A673 (cell line): ENCODE data around the gene CD200R1L.

Experiments
- EZH2 ChIP-seq: fragments of 200-600 bp; sonication (generic); IDR thresholded peaks from 2 replicates; pipeline ENCODE4 v1.6.1; 2017; ENCODE audit warnings: borderline replicate concordance, low read depth, mild to moderate bottlenecking, mixed read lengths, antibody characterized with exemption, low read length; ENCODE audit not compliant: poor library complexity, severe bottlenecking
- TF ChIP-seq, protein P1 (sequence below): fragments of 300-800, 200-600 bp; sonication (generic); conservative IDR thresholded peaks from 2 replicates; pipeline ENCODE4 v1.5.1; 2017; ENCODE audit warnings: low read depth, mild to moderate bottlenecking, antibody characterized with exemption, low read length, moderate library complexity, mixed read lengths

- TF ChIP-seq, protein P1, sequence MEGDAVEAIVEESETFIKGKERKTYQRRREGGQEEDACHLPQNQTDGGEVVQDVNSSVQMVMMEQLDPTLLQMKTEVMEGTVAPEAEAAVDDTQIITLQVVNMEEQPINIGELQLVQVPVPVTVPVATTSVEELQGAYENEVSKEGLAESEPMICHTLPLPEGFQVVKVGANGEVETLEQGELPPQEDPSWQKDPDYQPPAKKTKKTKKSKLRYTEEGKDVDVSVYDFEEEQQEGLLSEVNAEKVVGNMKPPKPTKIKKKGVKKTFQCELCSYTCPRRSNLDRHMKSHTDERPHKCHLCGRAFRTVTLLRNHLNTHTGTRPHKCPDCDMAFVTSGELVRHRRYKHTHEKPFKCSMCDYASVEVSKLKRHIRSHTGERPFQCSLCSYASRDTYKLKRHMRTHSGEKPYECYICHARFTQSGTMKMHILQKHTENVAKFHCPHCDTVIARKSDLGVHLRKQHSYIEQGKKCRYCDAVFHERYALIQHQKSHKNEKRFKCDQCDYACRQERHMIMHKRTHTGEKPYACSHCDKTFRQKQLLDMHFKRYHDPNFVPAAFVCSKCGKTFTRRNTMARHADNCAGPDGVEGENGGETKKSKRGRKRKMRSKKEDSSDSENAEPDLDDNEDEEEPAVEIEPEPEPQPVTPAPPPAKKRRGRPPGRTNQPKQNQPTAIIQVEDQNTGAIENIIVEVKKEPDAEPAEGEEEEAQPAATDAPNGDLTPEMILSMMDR: no peak
- TF ChIP-seq EZH2: no peak
Observed at GRCh38 chr3:112799946-112800345, 46.7 kb downstream of the CD200R1L start.
